Measurements from ENCODE around the gene SHISAL1. TPM values are rescaled to one million over a fixed set of nuclear protein-coding genes. Genes with fewer than 3 reads are reported as not detected.

SHISAL1 gene
- total RNA-seq, 1 donor from 2014 or later = 3.2 TPM

DNA sequence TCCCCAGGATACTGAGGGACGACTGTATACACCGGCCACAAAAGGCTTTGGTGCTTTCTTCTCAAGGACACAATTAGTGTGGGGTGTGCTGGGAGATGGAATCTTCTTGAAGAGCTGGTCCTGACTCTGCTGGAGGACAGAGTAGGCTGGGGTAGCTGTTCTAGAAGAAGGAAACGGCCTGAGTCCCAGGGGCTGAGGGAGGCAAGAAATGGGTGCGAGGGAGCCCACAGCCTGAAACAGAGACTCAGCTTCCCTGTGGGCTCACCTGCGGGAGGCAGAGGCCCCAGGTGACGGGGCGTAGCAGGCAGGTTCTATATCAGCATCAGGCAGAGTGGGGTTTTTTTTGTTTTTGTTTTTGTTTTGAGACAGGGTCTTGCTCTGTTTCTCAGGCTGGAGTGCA is 95.4 kb downstream of the SHISAL1 start:
- Mint-ChIP-seq H3K4me1 (ENCODE audit: low read depth, unreplicated experiment) (peaks cover 8% of the 10 kb centered on the region), H3K9me3 (ENCODE audit: unreplicated experiment) (no peaks in the 10 kb centered on the region), H3K36me3 (ENCODE audit: unreplicated experiment) (no peaks in the 10 kb centered on the region), H3K4me3 (ENCODE audit: unreplicated experiment) (no peak overlapping the region), H3K27me3 (ENCODE audit: unreplicated experiment) (no peaks in the 10 kb centered on the region), H3K27ac (ENCODE audit: unreplicated experiment) (no peak overlapping the region)
- DNase-seq = no peak
- TF ChIP-seq CTCF (IDR thresholded peaks at IDR 0.05; ENCODE audit: partially characterized antibody, unreplicated experiment) = no peak

- Mint-ChIP-seq H3K4me1 (ENCODE audit: low read depth, unreplicated experiment) (peaks cover 20% of the 10 kb centered on the region), H3K27ac (ENCODE audit: unreplicated experiment) (no peak overlapping the region), H3K36me3 (ENCODE audit: unreplicated experiment) (no peaks in the 10 kb centered on the region), H3K9me3 (ENCODE audit: unreplicated experiment) (peaks cover 3% of the 10 kb centered on the region), H3K4me3 (ENCODE audit: unreplicated experiment) (no peak overlapping the region), H3K27me3 (ENCODE audit: unreplicated experiment) (peaks cover 3% of the 10 kb centered on the region)
- no peak for TF ChIP-seq CTCF (IDR thresholded peaks at IDR 0.05; ENCODE audit: partially characterized antibody, unreplicated experiment)
- no peak for DNase-seq
These were observed 97.5 kb downstream of the SHISAL1 start for GRCh38 chr22:44215287-44215686.

- H3K27ac Mint-ChIP-seq (ENCODE audit: unreplicated experiment) = no peak overlapping the region
- peaks cover 3% of the 10 kb centered on the region for H3K27me3 Mint-ChIP-seq (ENCODE audit: unreplicated experiment)
- peaks cover 1% of the 10 kb centered on the region for H3K36me3 Mint-ChIP-seq (ENCODE audit: unreplicated experiment)
- peaks cover 3% of the 10 kb centered on the region for H3K9me3 Mint-ChIP-seq (ENCODE audit: unreplicated experiment)
- TF ChIP-seq CTCF (IDR thresholded peaks at IDR 0.05; ENCODE audit: partially characterized antibody, unreplicated experiment) = no peak
- no peak overlapping the region for H3K4me3 Mint-ChIP-seq (ENCODE audit: unreplicated experiment)
- no peak for DNase-seq
- peaks cover 20% of the 10 kb centered on the region for H3K4me1 Mint-ChIP-seq (ENCODE audit: low read depth, unreplicated experiment)
These were observed 98.0 kb downstream of the SHISAL1 start for GRCh38 chr22:44214764-44215163.

DNA sequence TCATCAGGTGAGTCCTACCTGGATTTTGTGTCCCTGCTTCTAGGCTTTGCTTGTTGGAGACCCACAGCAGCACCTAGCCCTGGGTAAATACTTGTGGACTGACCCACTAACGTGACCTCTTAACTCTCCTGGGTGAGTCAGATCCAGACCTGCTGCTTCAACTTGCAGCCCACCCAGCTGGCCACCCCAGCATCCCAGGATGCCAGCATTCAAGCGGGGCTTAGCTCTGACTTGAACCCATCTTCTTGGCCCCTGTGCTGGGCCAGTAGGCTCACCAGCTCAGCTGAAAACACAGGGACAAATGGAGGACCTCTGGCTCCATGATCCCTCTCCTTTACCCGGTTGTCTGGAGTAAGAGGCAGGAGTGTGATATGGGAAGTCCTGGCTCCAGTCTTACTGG is 98.6 kb downstream of the SHISAL1 start:
- peaks cover 20% of the 10 kb centered on the region for H3K4me1 Mint-ChIP-seq (ENCODE audit: low read depth, unreplicated experiment)
- peaks cover 3% of the 10 kb centered on the region for H3K9me3 Mint-ChIP-seq (ENCODE audit: unreplicated experiment)
- H3K27me3 Mint-ChIP-seq (ENCODE audit: unreplicated experiment) = peaks cover 3% of the 10 kb centered on the region
- H3K27ac Mint-ChIP-seq (ENCODE audit: unreplicated experiment) = no peak overlapping the region
- H3K36me3 Mint-ChIP-seq (ENCODE audit: unreplicated experiment) = peaks cover 5% of the 10 kb centered on the region
- H3K4me3 Mint-ChIP-seq (ENCODE audit: unreplicated experiment) = no peak overlapping the region
- no peak for DNase-seq
- no peak for TF ChIP-seq CTCF (IDR thresholded peaks at IDR 0.05; ENCODE audit: partially characterized antibody, unreplicated experiment)

DNA sequence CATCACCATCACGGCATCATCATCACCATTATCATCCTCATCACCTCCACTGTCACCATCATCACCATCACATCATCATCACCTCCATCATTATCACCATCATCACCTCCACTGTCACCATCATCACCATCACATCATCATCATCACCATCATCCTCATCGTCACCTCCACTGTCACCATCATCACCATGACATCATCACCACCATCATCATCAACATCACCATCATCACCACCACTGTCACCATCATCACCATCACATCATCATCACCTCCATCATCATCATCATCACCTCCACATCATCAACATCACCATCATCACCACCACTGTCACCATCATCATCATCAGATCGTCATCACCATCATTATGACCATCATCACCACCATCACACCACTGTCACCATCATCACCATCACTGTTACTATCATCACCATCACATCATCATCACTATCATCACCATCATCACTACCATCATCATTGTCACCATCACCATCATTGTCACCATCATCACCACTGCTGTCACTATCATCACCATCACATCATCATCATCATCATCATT is 99.2 kb downstream of the SHISAL1 start:
- Mint-ChIP-seq H3K36me3 (ENCODE audit: unreplicated experiment) (peaks cover 5% of the 10 kb centered on the region), H3K9me3 (ENCODE audit: unreplicated experiment) (peaks cover 3% of the 10 kb centered on the region), H3K27ac (ENCODE audit: unreplicated experiment) (no peak overlapping the region), H3K4me3 (ENCODE audit: unreplicated experiment) (no peak overlapping the region), H3K27me3 (ENCODE audit: unreplicated experiment) (peaks cover 3% of the 10 kb centered on the region), H3K4me1 (ENCODE audit: low read depth, unreplicated experiment) (peaks cover 20% of the 10 kb centered on the region)
- TF ChIP-seq CTCF (IDR thresholded peaks at IDR 0.05; ENCODE audit: partially characterized antibody, unreplicated experiment) = no peak
- no peak for DNase-seq

Data from glutamatergic neuron (in vitro differentiated cells).